SK-N-SH (cell line): ENCODE data around the gene TMEM50B. TPM values are rescaled to one million over a fixed set of nuclear protein-coding genes. Genes with fewer than 3 reads are reported as not detected.
"Not testable (repeated sequence)": the region's sequence is repeated elsewhere in the genome, so short reads cannot be mapped to it uniquely, and the experiment has no call there.

ENCODE experiments used
- CTCF ChIA-PET: fragments of 300-600, 350-600 bp; formaldehyde crosslinking; extraction: SDS; loops from one replicate; lab custom pipeline; 2021; lab: Yijun Ruan, JAX
- POLR2A ChIA-PET: fragments of 350-600 bp; sonication (Branson Sonifier 250); formaldehyde crosslinking; extraction: SDS; loops from one replicate; lab custom pipeline; 2020; ENCODE audit warnings: antibody characterized with exemption, inconsistent platforms; lab: Yijun Ruan, JAX
- DNase-seq: peaks from one replicate; pipeline ENCODE4 v3.0.0; 2012
- H2AFZ ChIP-seq: fragments of 200-600 bp; sonication (generic); 2 replicates; pipeline ENCODE4 v1.8.1; 2016; ENCODE audit warnings: antibody characterized with exemption, mild to moderate bottlenecking, low read depth
- H3F3A ChIP-seq: fragments of 200-600 bp; sonication (generic); replicated peaks from 2 replicates; pipeline ENCODE3; 2016; ENCODE audit warnings: antibody characterized with exemption, mild to moderate bottlenecking; ENCODE audit not compliant: insufficient read depth
- H3K27ac ChIP-seq, 2 experiments: fragments of 200-500 bp in 1 of 2; fragments of 200-600 bp in 1 of 2; sonication (Bioruptor generic) in 1 of 2; sonication (generic), shearing (Covaris generic) in 1 of 2; 2 replicates each; pipeline versions ENCODE4 v1.5.1 to v1.6.1; 2014 to 2016; ENCODE audit warnings: low read depth in 2 of 2, inconsistent platforms in 1 of 2, low read length in 1 of 2, mild to moderate bottlenecking in 1 of 2, mixed read lengths in 1 of 2
- H3K27me3 ChIP-seq: fragments of 200-600 bp; sonication (generic), shearing (Covaris generic); 2 replicates; pipeline ENCODE4 v1.6.1; 2016; ENCODE audit warnings: mixed run types; ENCODE audit not compliant: insufficient read depth
- H3K36me3 ChIP-seq, 2 experiments: fragments of 200-500 bp in 1 of 2; fragments of 200-600 bp in 1 of 2; sonication (Bioruptor generic) in 1 of 2; sonication (generic) in 1 of 2; replicated peaks in 1 of 2; 2 replicates each; pipeline versions ENCODE3 to v1.5.1; 2014 to 2016; ENCODE audit warnings: low read length in 1 of 2, mild to moderate bottlenecking in 1 of 2; ENCODE audit not compliant: insufficient read depth in 2 of 2, control insufficient read depth in 1 of 2
- H3K4me1 ChIP-seq, 2 experiments: fragments of 200-500 bp in 1 of 2; fragments of 200-600 bp in 1 of 2; sonication (Bioruptor generic) in 1 of 2; sonication (generic), shearing (Covaris generic) in 1 of 2; 2 replicates each; pipeline versions ENCODE4 v1.5.1 to v1.6.1; 2014 to 2016; ENCODE audit warnings: low read depth in 1 of 2, low read length in 1 of 2, mixed run types in 1 of 2; ENCODE audit not compliant: insufficient read depth in 2 of 2, control insufficient read depth in 1 of 2
- H3K4me2 ChIP-seq: fragments of 200-600 bp; sonication (generic), shearing (Covaris generic); 2 replicates; pipeline ENCODE4 v1.6.1; 2017; ENCODE audit warnings: mixed run types
- H3K4me3 ChIP-seq, 2 experiments: fragments of 200-500 bp in 1 of 2; fragments of 200-600 bp in 1 of 2; sonication (Bioruptor generic) in 1 of 2; sonication (generic), shearing (Covaris generic) in 1 of 2; 2 replicates each; pipeline versions ENCODE4 v1.5.1 to v1.8.1; 2014 to 2016; ENCODE audit warnings: low read depth in 2 of 2, inconsistent platforms in 1 of 2, low read length in 1 of 2, mild to moderate bottlenecking in 1 of 2, mixed read lengths in 1 of 2, moderate library complexity in 1 of 2
- H3K79me2 ChIP-seq: fragments of 200-600 bp; sonication (generic); 2 replicates; pipeline ENCODE4 v1.8.1; 2017; ENCODE audit warnings: mild to moderate bottlenecking; ENCODE audit not compliant: insufficient read depth
- H3K9ac ChIP-seq: fragments of 200-600 bp; sonication (generic); 2 replicates; pipeline ENCODE4 v1.6.1; 2017; ENCODE audit warnings: mixed run types
- H3K9me2 ChIP-seq: fragments of 200-600 bp; sonication (generic); 2 replicates; pipeline ENCODE4 v1.6.1; 2017; ENCODE audit warnings: mixed run types
- H3K9me3 ChIP-seq: fragments of 200-600 bp; sonication (generic); 2 replicates; pipeline ENCODE4 v1.6.1; 2017; ENCODE audit warnings: mixed run types, mild to moderate bottlenecking, moderate library complexity
- H4K20me1 ChIP-seq: fragments of 200-600 bp; sonication (generic); 2 replicates; pipeline ENCODE4 v1.6.1; 2017; ENCODE audit warnings: mild to moderate bottlenecking, mixed run types; ENCODE audit not compliant: insufficient read depth
- CTCF ChIP-seq: fragments of 200-600 bp; sonication (generic); IDR thresholded peaks from 2 replicates; pipeline ENCODE4 v1.6.1; 2017; ENCODE audit warnings: antibody characterized with exemption, mild to moderate bottlenecking, moderate library complexity
- ELF1 ChIP-seq: IDR thresholded peaks from 2 replicates; pipeline ENCODE4 v1.4.0; 2012
- EZH2phosphoT487 ChIP-seq: fragments of 200-600 bp; sonication (generic); IDR thresholded peaks from 2 replicates; pipeline ENCODE4 v1.6.1; 2017; ENCODE audit warnings: low read depth, mixed run types, mild to moderate bottlenecking, antibody characterized with exemption, moderate library complexity, borderline replicate concordance
- FOSL2 ChIP-seq: IDR thresholded peaks from 2 replicates; pipeline ENCODE4 v1.4.0; 2012; ENCODE audit warnings: low read depth, mild to moderate bottlenecking, moderate library complexity, borderline replicate concordance
- GABPA ChIP-seq: IDR thresholded peaks from 2 replicates; pipeline ENCODE4 v1.4.0; 2012; ENCODE audit warnings: low read depth, mild to moderate bottlenecking
- GATA2 ChIP-seq: sonication (generic); formaldehyde crosslinking; IDR thresholded peaks from 2 replicates; pipeline ENCODE4 v1.5.0; 2020; ENCODE audit warnings: mild to moderate bottlenecking, missing genetic modification reagents
- IRF3 ChIP-seq: fragments of 150-350 bp; IDR thresholded peaks from 2 replicates; pipeline ENCODE4 v1.6.1; 2016; ENCODE audit warnings: mild to moderate bottlenecking, low read depth, low read length
- JUND ChIP-seq: IDR thresholded peaks from 2 replicates; pipeline ENCODE4 v1.4.0; 2012
- MEF2A ChIP-seq: IDR thresholded peaks from 2 replicates; pipeline ENCODE4 v1.4.0; 2012; ENCODE audit warnings: low read depth, borderline replicate concordance
- RAD21 ChIP-seq: IDR thresholded peaks from 2 replicates; pipeline ENCODE4 v1.6.1; 2012; ENCODE audit warnings: mild to moderate bottlenecking, low read length
- TAF1 ChIP-seq: IDR thresholded peaks from 2 replicates; pipeline ENCODE4 v1.6.1; 2012; ENCODE audit warnings: low read depth, mild to moderate bottlenecking, low read length, moderate library complexity, borderline replicate concordance
- TCF12 ChIP-seq: IDR thresholded peaks from 2 replicates; pipeline ENCODE4 v1.4.0; 2012
- TEAD4 ChIP-seq: IDR thresholded peaks from 2 replicates; pipeline ENCODE4 v1.4.0; 2012; ENCODE audit warnings: mild to moderate bottlenecking, borderline replicate concordance; ENCODE audit not compliant: insufficient read depth
- WGBS: methylation state at CpG from one replicate; pipeline ENCODE4 v1.1.6; 2017; ENCODE audit warnings: low lambda C conversion rate; 5-methylcytosine and 5-hydroxymethylcytosine counted together
- polyA plus RNA-seq, 3 experiments: library from polyadenylated mRNA; depleted of rRNA; stranded (reverse); fragments of >200 nt; gene quantifications; 2 replicates each; pipeline ENCODE4 v1.2.3, GENCODE V29; 2012
- TF ChIP-seq, protein P1 (sequence below): IDR thresholded peaks from 2 replicates; pipeline ENCODE4; 2012

TMEM50B gene
- polyA plus RNA-seq, 1 of the 3 experiments (the other 2 are of a cell fraction) = 27.3 TPM

- Histone ChIP-seq H3K36me3 (peaks cover 0 to 3% of the 10 kb centered on the region in 2 experiments), H3K9me2 (no peaks in the 10 kb centered on the region), H3F3A (peaks cover 3% of the 10 kb centered on the region), H3K27ac (no peak overlapping the region), H4K20me1 (0 out of 2 replicates have a peak, but pooled peaks cover 3% of the 10 kb centered on the region), H3K4me3 (no peak overlapping the region), H3K4me2 (no peak overlapping the region), H3K9me3 (no peaks in the 10 kb centered on the region), H3K9ac (no peak overlapping the region), H3K79me2 (peaks cover 70% of the 10 kb centered on the region), H3K27me3 (no peaks in the 10 kb centered on the region), H2AFZ (no peak overlapping the region), H3K4me1 (no peaks in the 10 kb centered on the region)
- WGBS = 94% methylated on average over 2 of the region's 2 CpGs
- CTCF ChIA-PET = no interaction called here
- TF ChIP-seq TAF1 (no peak), MEF2A (no peak), TEAD4 (no peak), FOSL2 (no peak), ELF1 (no peak), GATA2 (CRISPR knock-in tag) (no peak), IRF3 (no peak), EZH2phosphoT487 (no peak), GABPA (no peak)
- POLR2A ChIA-PET = no interaction called here
- DNase-seq = no peak
Observed at GRCh38 chr21:33470701-33471100, 9.1 kb downstream of the TMEM50B start.

DNA sequence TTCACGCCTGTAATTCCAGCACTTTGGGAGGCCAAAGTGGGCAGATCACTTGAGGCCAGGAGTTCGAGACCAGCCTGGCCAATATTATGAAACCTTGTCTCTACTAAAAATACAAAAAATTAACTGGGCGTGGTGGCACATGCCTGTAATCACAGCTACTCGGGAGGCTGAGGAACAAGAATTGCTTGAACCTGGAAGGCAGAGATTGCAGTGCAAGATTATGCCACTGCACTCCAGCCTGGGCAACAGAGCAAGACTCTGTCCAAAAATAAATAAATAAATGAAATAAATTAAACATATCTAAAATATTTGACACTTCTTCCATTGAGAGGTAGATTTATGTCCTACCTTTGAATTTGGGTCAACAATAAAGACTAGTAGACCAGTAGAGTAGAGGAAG, 10.6 kb downstream of the TMEM50B start:
- H2AFZ ChIP-seq, DNase-seq, H3K4me2 ChIP-seq, H3K9ac ChIP-seq, H3F3A ChIP-seq, POLR2A ChIA-PET, H3K9me2 ChIP-seq, H3K4me3 ChIP-seq, H3K9me3 ChIP-seq, H3K27ac ChIP-seq, CTCF ChIA-PET, H4K20me1 ChIP-seq, H3K27me3 ChIP-seq, H3K4me1 ChIP-seq, H3K36me3 ChIP-seq: not testable (repeated sequence)
- H3K79me2 ChIP-seq = peaks cover 57% of the 10 kb centered on the region
- 91% methylated on average over 4 of the region's 4 CpGs for WGBS

DNA sequence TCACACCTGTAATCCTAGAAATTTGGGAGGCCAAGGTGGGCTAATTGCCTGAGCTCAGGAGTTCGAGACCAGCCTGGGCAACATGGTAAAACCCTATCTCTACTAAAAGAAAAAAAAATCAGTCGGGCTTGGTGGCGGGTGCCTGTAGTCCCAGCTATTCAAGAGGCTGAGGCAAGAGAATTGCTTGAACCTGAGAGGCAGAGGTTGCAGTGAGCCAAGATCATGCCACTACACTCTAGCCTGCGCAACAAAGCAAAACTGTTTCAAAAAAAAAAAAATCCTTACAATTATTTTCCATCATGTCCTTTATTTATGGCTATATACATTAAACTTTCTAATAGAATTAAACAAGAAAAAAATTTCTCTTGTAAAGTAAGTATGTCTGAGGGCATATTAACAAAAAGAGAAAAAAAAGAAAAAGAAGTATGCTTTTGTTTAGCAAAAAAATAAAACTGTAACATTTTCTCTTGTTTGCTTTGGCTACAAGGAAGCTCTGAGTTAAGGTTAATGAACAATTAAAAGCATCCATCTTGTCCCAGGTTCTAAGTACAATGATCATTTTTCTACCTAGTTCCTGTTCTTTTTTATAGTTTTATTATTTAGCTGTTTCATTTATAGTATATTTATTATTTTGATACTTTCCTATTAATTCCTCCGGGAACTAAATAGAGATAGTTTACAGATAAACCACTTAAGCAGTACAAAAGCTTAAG, 18.1 kb downstream of the TMEM50B start:
- no peak for DNase-seq
- Histone ChIP-seq H3K79me2 (no peaks in the 10 kb centered on the region), H3K9ac (no peak overlapping the region), H2AFZ (no peak overlapping the region), H3K4me3 (no peak overlapping the region), H3K36me3 (peaks cover 0 to 10% of the 10 kb centered on the region in 2 experiments), H3K4me2 (no peak overlapping the region), H3K4me1 (0 out of 4 replicates have a peak, but pooled peaks cover 0 to 6% of the 10 kb centered on the region in 2 experiments), H3F3A (peaks cover 6% of the 10 kb centered on the region), H3K27me3 (no peaks in the 10 kb centered on the region), H3K27ac (no peak overlapping the region), H3K9me2 (no peaks in the 10 kb centered on the region), H3K9me3 (no peaks in the 10 kb centered on the region), H4K20me1 (no peaks in the 10 kb centered on the region)
- CTCF ChIA-PET = interaction anchor here (0.6 to 2.9 kb wide), 3 partner anchors 18 to 265 kb away, joined by 3 to 8 read pairs (median 6); no protein-coding TSS in a partner anchor
- TF ChIP-seq JUND (no peak), RAD21 (no peak), GATA2 (CRISPR knock-in tag) (no peak), CTCF (no peak), TCF12 (no peak)
- TF ChIP-seq, protein P1, sequence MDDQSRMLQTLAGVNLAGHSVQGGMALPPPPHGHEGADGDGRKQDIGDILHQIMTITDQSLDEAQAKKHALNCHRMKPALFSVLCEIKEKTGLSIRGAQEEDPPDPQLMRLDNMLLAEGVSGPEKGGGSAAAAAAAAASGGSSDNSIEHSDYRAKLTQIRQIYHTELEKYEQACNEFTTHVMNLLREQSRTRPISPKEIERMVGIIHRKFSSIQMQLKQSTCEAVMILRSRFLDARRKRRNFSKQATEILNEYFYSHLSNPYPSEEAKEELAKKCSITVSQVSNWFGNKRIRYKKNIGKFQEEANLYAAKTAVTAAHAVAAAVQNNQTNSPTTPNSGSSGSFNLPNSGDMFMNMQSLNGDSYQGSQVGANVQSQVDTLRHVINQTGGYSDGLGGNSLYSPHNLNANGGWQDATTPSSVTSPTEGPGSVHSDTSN = no peak
- POLR2A ChIA-PET = no interaction called here
- WGBS = 94% methylated on average over 5 of the region's 5 CpGs
